Measurements from ENCODE around the gene PAEP.

The PAEP gene

DNA sequence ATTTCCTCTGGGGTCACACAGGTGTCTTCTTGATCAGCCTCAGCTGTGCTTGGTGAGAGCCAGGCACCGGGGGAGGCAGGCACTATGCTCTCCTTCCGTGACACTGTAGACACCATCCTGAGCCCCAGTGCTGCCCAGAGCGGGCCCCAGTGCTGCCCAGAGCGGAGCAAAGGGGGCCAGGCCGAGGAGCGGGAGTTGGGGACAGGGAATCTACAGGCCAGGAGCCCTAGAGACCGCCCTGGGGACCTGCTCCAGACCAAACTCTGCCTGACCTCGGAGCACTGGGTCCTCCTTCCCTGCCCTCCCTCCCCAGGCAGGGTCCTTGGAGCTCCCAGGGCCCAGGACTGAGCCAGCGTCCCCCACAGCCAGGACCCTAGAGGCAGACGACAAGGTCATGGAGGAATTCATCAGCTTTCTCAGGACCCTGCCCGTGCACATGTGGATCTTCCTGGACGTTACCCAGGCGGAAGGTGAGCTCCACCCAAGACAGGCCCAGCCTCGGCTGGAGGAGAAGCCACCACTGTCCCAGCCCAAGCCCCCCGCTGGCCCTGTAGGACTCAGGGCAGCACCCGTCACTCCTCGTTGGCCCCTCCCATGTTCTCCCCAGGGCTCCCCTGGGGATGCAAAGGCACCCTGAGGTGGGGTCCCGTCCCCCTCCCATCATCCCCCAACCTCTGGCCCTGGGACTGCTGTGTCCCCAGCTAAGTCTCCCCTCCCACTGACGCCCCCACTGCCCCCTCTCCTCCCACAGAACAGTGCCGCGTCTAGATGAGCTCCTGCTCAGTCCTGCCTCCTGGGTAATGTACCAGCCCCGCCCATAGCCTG lies 30.2 kb downstream of the PAEP start:
- no peak overlapping the region for H3K4me3 ChIP-seq (ENCODE audit: low read depth, low read length)

DNA sequence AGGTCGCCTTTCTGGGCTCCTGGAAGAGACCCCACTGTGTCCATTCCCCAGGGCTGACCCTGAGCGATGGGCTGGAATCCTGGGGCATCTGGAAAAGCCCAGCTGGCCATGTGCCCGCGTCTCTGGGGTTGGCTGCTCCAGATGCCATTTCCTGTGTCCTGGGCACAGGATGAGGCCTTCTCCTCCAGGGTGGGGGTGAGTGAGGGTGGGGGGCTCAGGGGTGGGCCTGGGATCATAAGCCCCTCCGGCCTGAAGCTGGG lies 30.7 kb downstream of the PAEP start:
- no peak overlapping the region for H3K4me3 ChIP-seq (ENCODE audit: low read depth, low read length)

DNA sequence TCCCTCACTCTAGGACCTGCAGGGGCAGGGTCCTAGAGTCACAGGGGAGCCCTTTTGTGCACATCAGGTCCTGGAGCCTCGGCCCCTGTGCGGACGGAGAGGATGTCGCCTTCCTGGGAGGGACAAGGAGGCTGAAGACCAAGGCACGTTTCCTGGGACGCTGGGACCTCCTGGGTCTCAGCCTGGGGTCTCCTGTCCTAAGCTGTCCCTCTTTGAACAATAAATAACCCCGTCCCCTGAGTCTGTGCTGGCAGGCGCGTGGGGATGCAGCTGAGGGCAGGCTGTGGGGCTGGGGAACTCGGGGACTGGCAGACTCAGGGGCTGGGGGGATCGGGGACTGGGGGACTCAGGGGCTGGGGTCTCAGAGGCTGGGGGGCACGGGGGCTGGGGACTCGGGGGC lies 31.1 kb downstream of the PAEP start:
- no peak overlapping the region for H3K4me3 ChIP-seq (ENCODE audit: low read depth, low read length)

DNA sequence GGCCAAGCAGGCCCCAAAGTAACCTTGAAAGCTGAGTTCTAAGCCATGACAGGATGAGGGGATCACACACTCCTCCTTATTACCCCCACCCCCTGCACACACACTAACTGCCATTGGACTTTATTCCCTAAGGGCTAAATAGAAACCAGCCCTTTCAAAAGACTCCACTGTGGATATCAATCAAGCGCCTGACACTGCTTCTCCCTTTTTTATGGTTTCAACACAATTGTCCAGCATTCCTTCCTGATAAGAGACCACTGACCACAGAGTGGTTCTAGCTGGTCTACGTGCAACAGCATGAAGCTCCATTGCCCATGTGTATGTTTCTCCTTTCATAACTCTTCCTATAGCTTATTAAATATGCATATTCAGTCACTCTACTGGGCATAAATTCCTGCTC lies 34.7 kb downstream of the PAEP start:
- no peak overlapping the region for H3K4me3 ChIP-seq (ENCODE audit: low read depth, low read length)

DNA sequence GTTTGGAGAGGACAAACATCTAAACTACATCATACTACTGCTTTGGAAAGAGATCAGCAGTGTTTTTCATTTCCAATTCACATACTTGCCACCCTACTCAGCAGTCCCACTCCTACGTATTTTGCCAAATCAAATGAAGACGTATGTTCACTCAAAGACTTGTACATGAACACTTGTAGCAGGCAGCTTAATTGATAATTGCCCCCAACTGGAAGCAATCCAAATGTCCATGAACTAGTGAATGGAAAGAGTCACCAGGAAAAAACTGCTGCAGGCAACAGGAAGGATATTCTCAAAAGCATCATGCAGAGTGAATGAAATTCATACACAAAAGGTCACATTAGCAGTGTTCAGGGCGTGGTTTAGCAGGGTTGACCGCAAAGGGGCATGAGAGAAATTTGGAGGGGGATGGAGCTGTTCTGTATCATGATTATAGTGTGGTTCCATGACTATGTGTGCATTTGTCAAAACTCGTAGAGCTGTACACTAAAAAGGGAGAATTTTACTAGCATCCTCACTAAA lies 38.8 kb downstream of the PAEP start:
- H3K4me3 ChIP-seq (ENCODE audit: low read depth, low read length): no peak overlapping the region

DNA sequence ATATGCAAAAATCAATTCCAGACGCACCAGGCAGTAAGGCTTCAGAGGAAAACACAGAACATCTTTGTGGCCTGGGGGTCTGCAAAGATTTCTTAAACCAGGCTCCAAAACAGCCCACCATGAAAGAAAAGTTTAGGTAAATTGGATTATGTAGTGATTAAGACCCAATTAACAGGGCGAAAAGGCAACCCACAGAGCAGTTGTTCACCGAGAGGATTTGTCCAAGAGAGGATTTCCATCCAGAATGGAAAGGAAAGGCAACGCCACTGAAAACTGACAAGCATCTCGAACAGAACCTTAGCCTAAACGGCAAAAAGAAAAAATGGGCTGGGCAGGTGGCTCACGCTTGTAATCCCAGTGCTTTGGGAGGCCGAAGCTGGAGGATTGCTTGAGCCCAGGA lies 40.4 kb downstream of the PAEP start:
- no peak overlapping the region for H3K4me3 ChIP-seq (ENCODE audit: low read depth, low read length)

DNA sequence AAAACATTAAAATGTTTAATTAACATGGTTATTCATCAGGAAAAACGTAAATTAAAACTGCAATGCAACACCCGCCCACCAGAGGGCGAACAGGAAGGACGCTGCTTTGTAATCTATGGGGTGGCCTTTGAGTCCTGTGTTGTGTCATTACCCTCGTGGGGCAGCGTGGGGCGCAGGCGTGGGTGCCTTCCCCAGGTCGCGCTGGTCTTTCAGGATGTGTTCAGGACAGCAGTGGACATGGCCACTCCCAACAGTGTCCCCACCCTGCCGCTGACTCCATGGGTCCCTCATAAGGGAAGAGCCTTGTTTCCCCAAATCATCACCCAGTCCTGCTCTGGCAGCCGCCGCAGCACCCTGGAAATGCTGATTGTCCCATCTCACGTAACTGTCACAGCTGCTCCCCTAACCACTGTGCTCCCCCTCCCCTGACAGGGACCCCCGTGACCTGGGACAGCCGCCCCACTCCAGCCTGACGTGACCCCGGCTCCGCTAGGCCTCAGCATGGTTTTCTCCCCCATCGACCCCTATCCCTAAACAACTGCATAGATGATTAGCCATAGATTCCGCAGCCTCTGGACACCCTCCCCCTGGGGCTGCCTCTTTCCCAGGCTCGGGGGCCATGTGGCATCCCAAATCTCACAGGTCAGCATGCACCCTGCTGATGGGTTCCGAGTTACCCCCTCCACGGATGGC lies 41.4 kb downstream of the PAEP start:
- no peak overlapping the region for H3K4me3 ChIP-seq (ENCODE audit: low read depth, low read length)

DNA sequence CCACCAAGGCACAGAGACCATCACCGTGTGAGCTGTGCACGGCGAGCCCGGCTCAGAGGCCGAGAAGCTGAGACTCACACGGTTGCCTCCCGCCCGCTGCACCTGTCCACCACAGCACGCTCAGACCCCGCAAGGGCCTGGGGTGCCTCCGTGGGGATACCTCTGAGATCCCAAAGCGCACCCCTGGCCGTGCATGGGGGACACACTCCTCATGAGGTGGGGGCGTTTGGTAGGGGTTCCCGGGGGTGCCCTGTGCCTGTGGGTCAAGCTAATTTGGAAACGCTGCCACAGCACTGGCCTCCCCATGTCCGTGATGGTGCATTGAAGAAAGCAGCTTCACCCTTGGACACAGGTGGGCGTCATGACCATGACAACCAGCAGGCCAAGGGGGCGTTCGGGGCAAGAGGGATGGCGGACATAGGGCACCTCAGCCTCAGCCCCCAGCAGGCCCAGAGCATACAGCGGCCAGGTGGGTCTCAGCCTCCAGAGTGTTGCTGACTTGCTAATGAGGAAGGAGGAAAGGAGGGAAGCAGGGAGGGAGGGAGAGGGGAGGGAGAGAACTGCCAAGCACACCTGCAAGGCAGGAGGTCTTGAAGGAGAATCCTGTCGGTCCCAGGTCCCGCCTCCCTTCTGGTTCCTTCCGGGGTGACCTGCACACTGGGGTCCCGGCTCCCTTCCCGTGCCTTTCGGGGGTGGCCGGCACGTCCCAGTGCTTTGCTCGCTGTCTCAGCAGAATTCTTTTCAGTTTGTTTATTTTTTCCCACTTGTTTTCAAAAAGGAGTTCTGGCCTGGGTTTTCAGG lies 43.1 kb downstream of the PAEP start:
- H3K4me3 ChIP-seq (ENCODE audit: low read depth, low read length): no peak overlapping the region

DNA sequence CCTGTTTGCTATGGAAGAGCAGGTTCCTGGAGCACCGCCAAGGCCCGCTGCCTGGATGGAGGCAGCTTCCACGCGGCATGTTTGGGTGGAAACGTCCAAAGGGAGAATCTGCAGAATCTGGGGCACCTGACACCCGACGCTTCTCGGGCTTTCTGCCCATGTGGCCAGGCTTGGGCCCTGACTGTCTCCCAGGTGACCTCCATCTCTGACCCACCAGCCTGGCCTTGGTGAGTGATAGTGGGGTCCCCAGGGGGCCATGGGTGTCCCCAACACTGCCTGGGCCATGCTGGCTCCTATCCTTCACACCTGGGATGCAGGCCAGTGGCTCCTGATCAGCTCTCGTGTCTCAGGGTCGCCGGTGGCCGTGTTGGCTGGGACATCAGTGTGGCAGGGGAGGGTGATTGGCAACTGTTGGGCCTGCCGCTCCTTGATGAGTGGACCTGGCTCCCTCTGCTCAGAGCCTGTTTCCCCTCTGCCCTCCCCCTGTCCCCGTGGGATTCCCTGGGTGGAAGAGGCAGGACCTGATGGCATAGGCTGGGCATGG lies 43.8 kb downstream of the PAEP start:
- no peak overlapping the region for H3K4me3 ChIP-seq (ENCODE audit: low read depth, low read length)

DNA sequence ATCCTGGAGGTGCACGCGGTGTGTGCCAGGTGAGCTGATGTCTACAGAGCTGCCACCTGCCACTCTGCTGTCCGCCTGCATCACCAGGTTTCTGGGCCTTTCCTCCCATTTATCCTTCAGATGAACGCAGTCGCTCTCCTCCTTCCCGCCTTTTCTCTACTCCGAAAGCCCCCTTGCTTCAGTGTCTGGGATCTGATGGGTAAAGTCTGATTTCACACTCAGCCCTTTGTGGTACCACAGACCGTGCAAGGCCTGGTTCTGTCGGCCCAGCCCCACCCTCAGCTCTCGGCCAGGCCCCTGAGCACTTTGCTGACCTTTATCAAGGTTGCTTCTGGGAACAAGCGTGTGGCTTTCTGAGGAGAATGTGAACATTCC lies 45.3 kb downstream of the PAEP start:
- no peak overlapping the region for H3K4me3 ChIP-seq (ENCODE audit: low read depth, low read length)

DNA sequence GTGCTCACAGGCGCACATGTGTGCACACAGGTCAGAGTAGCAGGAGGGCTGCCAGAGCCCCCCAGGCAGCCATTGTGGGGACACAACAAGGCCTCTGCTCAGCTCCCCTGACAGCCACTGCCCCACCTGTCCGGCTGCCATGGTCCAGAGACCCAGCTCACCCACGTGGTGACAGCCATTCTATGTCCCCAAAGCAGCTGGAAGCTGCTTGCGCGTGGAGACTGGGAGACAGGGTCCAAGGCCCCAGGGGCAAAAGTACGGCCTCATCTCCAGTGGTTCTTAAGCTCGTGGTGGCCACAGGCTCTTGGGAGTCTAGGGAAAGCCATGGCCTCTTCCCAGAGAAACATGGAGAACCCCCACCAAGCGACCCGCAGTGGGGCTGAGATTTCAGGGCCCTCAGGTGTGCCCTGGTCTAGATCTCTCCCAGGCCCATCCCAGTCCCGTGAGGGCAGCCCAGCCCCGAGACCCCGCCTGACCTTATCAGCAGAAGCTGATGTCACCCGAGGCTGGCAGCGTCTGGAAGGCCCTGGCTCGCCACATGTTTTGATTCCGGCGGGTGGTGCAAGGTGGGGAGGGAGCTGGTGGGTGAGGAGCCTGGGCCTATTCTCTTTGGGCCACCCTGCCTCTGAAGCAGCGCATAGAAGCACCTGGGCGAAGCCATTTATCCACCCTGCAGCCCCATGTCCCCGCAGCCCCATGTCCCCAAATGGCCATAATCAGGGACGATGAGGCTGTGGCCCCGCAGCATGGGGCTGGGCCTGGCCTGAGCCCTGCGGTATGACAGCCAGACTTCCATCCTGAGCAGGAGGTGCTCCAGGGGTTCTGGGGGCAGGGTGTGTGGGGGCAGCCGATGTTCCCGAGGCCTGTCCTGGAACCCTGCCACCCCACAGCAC lies 46.1 kb downstream of the PAEP start:
- H3K4me3 ChIP-seq (ENCODE audit: low read depth, low read length): no peak overlapping the region

DNA sequence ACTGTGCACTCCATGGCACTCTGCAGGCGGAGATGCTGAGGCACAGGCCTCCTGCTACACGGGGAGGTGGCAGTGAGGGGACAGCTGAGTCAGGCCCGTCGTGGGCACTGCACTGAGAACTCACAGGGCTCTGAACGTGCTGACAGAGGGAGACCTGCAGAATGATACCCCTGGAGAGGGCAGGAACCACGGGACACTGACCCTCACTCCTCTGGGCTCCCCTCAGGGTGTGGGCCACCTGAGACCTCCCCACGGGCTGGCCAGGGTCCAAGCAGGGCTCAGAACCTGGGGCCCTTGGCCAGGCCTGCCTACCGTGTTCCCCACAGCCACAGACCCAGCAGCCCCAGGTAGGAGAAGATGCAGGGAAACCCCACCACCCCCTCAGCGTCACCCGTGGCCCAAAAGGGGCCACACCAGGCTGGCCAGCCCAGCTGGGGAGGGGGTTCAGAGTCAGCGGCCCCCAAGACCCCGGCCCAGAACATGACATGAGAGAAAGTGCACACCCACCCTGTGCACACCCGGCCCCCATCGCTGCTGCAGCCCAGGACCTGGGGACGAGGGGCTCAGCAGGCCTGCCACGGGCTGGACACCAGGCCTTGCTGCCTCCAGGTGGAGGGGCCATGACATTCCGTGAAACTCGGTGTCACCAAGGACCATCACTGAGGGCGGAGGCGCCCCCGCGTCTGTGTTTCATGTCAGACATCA lies 46.9 kb downstream of the PAEP start:
- no peak overlapping the region for H3K4me3 ChIP-seq (ENCODE audit: low read depth, low read length)

DNA sequence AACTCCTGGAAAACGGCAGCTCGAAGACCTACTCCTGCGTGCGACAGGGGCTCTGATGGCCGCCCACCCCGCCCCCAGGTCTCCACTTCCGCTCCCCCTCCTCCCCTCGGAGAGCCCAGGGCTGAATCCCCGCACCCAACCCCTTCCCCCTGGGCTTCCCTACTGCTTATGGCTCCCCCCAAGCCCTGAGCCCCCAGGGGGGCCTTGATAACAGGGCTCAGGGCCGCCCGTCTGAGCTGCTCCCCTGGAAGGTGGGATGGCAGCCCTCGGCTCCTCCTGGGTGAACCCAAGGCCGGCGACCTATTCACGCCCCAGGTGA lies 47.4 kb downstream of the PAEP start:
- H3K4me3 ChIP-seq (ENCODE audit: low read depth, low read length): no peak overlapping the region

DNA sequence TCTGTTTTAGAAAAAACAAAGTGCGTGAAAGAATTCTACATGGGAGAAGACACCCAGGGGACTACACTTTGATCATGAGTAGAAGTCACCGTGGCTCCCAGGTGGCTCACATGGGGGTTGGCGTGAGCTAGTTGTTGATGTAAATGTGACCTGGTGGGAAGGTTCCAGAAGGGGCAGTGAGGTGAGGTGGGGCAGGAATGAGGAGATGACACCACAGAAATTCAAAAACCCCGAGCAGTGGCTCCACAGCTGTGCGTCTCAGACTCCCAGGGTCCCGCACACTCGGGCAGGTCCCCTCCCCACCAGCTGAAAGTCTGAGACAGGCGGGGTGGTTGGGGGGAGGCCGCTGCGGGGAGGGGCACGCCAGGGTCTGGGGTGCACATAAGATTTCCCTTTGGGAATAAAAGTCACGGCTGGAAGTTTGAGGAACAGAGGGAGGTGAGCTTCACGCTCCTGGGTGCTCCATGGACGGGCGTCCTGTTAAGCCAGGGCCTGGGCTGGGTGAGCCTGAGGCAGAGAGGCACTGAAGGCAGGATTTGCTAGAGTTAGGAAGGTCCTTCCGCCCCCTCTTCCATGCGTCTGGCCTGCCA lies 47.9 kb downstream of the PAEP start:
- H3K4me3 ChIP-seq (ENCODE audit: low read depth, low read length): no peak overlapping the region

DNA sequence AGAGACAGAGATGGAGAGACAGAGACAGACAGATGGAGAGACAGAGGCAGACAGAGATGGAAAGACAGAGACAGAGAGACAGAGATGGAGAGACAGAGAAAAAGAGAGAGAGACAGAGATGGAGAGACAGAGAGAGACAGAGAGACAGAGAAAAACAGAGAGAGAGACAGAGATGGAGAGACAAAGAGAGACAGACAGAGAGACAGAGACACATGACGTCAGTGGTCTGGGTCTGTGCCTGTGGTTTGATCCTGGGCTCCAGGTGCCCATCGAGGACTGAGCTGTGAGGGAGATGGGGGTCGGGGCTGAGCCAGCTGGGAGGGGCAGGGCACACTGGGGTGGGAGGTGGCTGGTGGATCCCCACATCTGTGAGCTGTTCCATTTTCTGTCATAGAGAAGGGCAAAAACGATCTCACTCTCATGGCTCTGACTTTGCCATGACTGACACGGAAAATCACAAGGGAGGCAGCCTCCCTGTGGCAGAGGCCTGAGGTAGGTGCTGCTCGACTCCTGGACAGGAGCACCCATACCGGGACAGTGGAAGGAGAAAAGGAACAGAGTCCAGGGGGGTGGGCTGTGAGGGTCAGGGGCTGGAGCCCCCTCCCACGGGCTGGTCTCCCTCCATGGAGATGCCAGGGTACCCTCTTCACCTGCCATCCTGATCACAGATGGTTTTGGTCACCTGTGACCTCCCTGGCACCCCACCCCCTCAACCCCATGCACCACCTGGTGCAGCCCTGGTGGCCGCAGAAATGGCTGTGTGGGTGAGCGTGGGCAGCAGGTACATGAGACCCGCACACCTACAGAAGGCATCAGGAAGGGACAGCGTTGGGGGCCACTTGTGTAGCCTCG lies 49.0 kb downstream of the PAEP start:
- no peak overlapping the region for H3K4me3 ChIP-seq (ENCODE audit: low read depth, low read length)

DNA sequence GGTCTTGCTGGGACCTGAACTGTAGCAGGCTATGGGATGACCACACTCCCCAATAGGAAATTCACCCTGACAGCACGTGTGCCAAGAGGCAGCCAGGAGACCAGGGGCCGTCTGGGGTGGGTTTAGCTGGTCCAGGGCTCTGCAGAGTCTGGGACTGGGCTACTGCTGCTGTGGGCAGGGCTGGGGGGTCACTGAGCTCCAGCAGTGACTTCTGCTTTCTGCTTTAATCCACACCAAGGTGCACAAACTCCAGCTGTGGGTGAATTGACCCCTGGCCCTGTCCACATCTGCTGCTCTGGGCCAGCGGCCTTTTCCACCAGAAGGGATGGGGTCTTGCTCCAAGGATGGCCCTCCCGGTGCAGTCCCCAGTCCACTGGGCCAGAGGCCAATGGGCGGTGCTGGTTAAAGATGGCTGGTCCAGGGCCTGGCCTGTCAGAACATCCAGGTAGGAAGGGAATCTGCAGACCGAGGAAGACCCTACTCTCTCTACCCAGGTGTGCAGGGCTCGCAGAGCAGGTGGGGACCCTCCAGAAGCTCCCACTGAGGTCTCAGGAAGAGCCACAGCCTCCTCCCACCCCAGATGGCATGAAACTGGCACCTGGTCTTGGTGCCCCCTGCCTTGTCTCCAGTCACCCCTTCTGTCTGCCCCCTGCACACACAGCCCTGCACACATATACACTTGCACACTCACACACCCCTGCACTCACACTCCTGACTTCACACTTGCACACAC lies 49.8 kb downstream of the PAEP start:
- H3K4me3 ChIP-seq (ENCODE audit: low read depth, low read length): no peak overlapping the region

DNA sequence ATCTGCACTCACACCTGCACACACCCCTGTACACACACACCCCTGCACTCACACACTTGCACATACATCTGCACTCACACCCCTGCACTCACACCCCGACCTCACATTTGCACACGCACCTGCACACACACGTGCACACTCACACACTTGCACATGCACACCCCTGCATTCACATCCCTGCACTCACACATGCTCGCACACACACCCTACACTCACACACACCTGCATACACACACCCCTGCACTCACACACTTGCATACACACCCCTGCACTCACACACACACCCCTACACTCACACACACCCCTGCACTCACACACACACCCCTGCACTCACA lies 50.3 kb downstream of the PAEP start:
- no peak overlapping the region for H3K4me3 ChIP-seq (ENCODE audit: low read depth, low read length)

DNA sequence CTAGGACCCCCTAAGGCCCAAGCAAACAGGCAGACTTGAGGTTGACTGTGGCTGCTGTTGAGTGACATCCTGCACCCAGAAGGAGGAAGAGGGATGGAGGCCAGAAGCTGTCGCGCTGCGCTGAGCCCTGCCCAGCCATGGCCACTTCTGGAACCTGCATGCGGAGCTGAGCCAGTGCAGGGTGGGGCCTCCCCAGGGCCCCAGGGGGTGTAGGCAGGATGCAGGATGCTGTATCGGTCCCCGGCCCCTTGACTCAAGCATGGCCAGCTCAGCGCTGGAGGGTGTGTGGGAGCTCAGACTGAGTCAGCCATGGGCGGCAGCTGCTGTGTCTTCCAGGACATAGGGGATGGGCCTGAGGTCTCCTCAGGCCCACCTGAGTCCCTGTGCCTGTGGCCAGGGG lies 50.9 kb downstream of the PAEP start:
- H3K4me3 ChIP-seq (ENCODE audit: low read depth, low read length): no peak overlapping the region

All from iPS-11a (cell line).